SK-N-SH treated with all-trans-retinoic acid at 6 μM for 48 hours (cell line): ENCODE measurements around the gene VAMP5.
"Not testable (repeated sequence)": the region's sequence is repeated elsewhere in the genome, so short reads cannot be mapped to it uniquely, and the experiment has no call there.

ENCODE experiments used
- ISL1 ChIP-seq: fragments of 250-450 bp; sonication (Bioruptor Pico); IDR thresholded peaks from 2 replicates; pipeline ENCODE4 v2.1.2; 2022; ENCODE audit warnings: mild to moderate bottlenecking, moderate library complexity
- PATZ1 ChIP-seq: fragments of 250-450 bp; sonication (Bioruptor Pico); IDR thresholded peaks from 2 replicates; pipeline ENCODE4 v1.8.0; 2020; ENCODE audit warnings: mild to moderate bottlenecking, moderate library complexity, borderline replicate concordance

GRCh38 chr2:85544254-85544691 lies 40.0 kb upstream of the VAMP5 start:
- TF ChIP-seq PATZ1 (CRISPR knock-in tag); ISL1: not testable (repeated sequence)
